HG02610 (cell line): ENCODE measurements around the gene KCTD15.

Source experiments
- ATAC-seq: cut with Tn5 transposase; IDR thresholded peaks from one replicate; pipeline ENCODE4 v1.9.1; 2021; ENCODE audit warnings: mild to moderate bottlenecking, moderate library complexity; ENCODE audit not compliant: unreplicated experiment

The KCTD15 gene

GRCh38 chr19:33796164-33796875 lies at the start of gene KCTD15:
Gene KCTD15 (plus strand): TSS chr19:33796870. CDS start chr19:33800455, 3,585 bp downstream.
- no peak for ATAC-seq

GRCh38 chr19:33747273-33747672 lies 49.4 kb upstream of the KCTD15 start:
- ATAC-seq: no peak

GRCh38 chr19:33748231-33748630 lies 48.4 kb upstream of the KCTD15 start:
- ATAC-seq: no peak

GRCh38 chr19:33749016-33749415 lies 47.7 kb upstream of the KCTD15 start:
- ATAC-seq: no peak

GRCh38 chr19:33749619-33750175 lies 47.0 kb upstream of the KCTD15 start:
- ATAC-seq: no peak

- no peak for ATAC-seq
Observed at GRCh38 chr19:33750587-33751435, 45.9 kb upstream of the KCTD15 start.

- no peak for ATAC-seq
Observed at GRCh38 chr19:33751436-33751770, 45.3 kb upstream of the KCTD15 start.

- no peak for ATAC-seq
Observed at GRCh38 chr19:33752018-33752800, 44.5 kb upstream of the KCTD15 start.

GRCh38 chr19:33752945-33753344 lies 43.7 kb upstream of the KCTD15 start:
- ATAC-seq: no peak

- no peak for ATAC-seq
Observed at GRCh38 chr19:33754361-33754760, 42.3 kb upstream of the KCTD15 start.

- no peak for ATAC-seq
Observed at GRCh38 chr19:33755099-33756035, 41.3 kb upstream of the KCTD15 start.

GRCh38 chr19:33756177-33756576 lies 40.5 kb upstream of the KCTD15 start:
- no peak for ATAC-seq

GRCh38 chr19:33758541-33759013 lies 38.1 kb upstream of the KCTD15 start:
- ATAC-seq: no peak

GRCh38 chr19:33759356-33759755 lies 37.3 kb upstream of the KCTD15 start:
- ATAC-seq: no peak

- ATAC-seq: no peak
Observed at GRCh38 chr19:33763633-33764371, 32.9 kb upstream of the KCTD15 start.

- ATAC-seq: no peak
Observed at GRCh38 chr19:33766623-33767022, 30.0 kb upstream of the KCTD15 start.

GRCh38 chr19:33767898-33768413 lies 28.7 kb upstream of the KCTD15 start:
- ATAC-seq: no peak

GRCh38 chr19:33769208-33769607 lies 27.5 kb upstream of the KCTD15 start:
- no peak for ATAC-seq

GRCh38 chr19:33770107-33770506 lies 26.6 kb upstream of the KCTD15 start:
- no peak for ATAC-seq
